ENCODE results near the gene SHC2.
"Not testable (repeated sequence)": the region's sequence is repeated elsewhere in the genome, so short reads cannot be mapped to it uniquely, and the experiment has no call there.

SHC2 gene

DNA sequence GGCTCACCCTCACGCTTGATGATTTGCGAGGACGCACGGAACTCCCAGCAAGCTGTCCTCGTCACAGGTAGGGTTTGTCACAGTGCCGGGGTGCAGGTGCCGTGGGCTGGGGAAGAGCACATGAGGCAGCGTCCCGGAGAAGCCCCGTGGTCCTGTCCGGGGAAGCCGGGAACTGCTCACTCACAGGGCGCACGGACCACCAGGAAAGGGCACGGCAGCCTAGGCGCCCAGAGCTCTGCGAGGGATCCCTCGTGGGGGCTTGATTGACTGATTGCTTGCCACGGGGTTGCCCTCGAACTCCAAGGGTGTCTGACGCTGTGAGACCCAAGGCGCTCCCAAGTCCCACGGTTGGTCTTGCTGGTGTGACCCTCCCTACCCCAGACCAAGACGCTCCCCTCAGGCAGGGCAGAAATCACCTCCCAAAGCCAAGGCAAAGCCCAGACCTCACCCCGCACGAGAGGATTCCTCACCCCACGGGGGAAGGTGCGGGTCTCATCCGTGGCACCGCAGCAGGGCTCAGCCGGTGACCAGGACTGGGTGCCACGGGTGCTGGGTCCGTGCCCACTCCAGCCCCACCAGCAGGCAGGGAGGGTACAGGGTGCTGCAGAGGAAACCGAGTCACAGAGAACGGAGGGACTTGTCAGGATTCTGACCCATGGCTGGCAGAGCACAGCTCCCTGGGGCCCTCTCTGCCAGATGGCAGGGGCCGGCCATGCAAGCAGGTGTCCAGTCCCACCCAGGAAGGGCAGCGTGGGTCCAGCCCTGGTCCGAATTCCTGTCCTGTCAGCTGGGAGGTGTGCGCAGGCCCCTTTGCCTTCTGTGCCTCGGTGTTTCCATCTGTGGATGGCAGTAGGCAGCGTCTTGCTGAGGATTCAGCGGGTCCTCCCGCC, 59.6 kb downstream of the SHC2 start:
- TF ChIP-seq, protein P1, sequence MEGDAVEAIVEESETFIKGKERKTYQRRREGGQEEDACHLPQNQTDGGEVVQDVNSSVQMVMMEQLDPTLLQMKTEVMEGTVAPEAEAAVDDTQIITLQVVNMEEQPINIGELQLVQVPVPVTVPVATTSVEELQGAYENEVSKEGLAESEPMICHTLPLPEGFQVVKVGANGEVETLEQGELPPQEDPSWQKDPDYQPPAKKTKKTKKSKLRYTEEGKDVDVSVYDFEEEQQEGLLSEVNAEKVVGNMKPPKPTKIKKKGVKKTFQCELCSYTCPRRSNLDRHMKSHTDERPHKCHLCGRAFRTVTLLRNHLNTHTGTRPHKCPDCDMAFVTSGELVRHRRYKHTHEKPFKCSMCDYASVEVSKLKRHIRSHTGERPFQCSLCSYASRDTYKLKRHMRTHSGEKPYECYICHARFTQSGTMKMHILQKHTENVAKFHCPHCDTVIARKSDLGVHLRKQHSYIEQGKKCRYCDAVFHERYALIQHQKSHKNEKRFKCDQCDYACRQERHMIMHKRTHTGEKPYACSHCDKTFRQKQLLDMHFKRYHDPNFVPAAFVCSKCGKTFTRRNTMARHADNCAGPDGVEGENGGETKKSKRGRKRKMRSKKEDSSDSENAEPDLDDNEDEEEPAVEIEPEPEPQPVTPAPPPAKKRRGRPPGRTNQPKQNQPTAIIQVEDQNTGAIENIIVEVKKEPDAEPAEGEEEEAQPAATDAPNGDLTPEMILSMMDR (IDR thresholded peaks at IDR 0.05; ENCODE audit: insufficient read depth, low read depth, low read length, missing control alignments) = no peak
- no peak for DNase-seq (ENCODE audit: low read depth)
- no peak overlapping the region for H3K4me3 ChIP-seq (ENCODE audit: low read depth, low read length)

DNA sequence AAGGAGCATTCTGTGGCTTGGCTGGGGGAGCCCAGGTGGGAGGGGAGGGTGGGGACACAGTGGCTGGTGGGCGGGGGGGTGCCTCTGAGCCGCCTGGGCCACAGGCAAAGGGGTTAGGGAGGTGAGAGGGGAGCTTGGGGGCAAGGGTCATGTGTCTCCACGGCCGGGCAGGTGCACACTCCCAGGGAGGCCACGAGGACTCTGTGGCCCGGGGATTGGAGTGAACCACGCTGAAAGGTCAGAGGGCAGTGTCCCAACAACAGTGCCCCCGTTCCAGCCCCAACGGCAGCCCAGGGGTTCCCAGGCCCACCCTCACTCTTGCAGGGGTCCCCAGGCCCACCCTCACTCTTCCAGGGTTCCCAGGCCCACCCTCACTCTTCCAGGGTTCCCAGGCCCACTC, 61.5 kb downstream of the SHC2 start:
- no peak for DNase-seq (ENCODE audit: low read depth)
- no peak overlapping the region for H3K4me3 ChIP-seq (ENCODE audit: low read depth, low read length)
- TF ChIP-seq, protein P1 (IDR thresholded peaks at IDR 0.05; ENCODE audit: insufficient read depth, low read depth, low read length, missing control alignments) = no peak

DNA sequence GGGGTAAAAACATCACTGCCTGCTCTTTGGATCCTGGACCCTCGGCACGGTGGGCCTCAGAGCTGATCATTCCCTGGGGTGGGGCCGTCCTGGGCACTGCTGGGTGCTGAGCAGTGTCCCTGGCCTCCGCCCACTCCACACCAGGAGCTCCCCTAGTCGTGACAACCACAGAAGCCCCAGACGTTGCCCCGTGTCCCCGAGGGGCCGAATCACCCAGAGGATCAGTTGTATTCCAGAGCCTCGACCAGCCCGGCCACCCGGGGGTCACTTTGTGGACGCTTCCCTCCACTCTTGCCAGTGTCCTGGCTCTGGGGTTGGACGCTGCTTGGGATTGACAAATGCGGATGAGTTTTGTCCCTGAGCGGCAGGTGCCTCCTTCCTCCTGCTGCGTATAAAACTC, 62.1 kb downstream of the SHC2 start:
- TF ChIP-seq, protein P1 (IDR thresholded peaks at IDR 0.05; ENCODE audit: insufficient read depth, low read depth, low read length, missing control alignments) = no peak
- H3K4me3 ChIP-seq (ENCODE audit: low read depth, low read length) = no peak overlapping the region
- no peak for DNase-seq (ENCODE audit: low read depth)

DNA sequence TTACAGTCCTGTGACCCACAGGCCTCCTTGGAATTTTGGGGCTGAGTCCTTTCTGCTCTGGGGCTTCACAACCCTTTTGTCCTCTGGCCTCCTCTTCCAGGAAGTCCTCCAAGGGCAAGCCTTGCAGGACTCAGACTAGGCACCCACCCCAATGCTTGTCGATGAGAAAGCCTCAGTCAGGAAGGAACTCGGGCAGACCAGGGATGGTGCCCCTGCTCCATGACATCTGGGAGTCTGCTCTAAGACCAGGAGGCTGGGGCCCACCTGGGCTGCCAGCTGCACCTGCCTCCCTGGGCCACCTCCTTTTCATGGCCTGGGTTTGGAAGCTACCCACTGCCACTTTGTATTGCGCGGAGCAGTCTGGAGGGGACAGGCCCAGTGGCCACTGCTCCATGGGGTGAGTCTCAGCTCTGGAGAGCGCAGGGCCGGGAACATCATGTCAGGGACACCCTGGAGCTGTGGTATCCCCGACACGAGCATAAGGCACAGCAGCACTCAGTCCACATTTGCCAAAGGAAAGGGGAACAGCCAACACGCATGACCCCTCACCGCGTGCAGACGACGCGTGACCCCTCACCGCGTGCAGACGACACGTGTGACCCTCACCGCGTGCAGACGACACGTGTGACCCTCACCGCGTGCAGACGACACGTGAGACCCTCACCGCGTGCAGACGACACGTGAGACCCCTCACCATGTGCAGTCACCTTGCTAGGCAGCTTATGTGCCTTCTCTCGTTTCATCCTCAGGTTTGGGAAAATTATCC, 62.7 kb downstream of the SHC2 start:
- DNase-seq (ENCODE audit: low read depth) = no peak
- TF ChIP-seq, protein P1 (IDR thresholded peaks at IDR 0.05; ENCODE audit: insufficient read depth, low read depth, low read length, missing control alignments) = no peak
- no peak overlapping the region for H3K4me3 ChIP-seq (ENCODE audit: low read depth, low read length)

DNA sequence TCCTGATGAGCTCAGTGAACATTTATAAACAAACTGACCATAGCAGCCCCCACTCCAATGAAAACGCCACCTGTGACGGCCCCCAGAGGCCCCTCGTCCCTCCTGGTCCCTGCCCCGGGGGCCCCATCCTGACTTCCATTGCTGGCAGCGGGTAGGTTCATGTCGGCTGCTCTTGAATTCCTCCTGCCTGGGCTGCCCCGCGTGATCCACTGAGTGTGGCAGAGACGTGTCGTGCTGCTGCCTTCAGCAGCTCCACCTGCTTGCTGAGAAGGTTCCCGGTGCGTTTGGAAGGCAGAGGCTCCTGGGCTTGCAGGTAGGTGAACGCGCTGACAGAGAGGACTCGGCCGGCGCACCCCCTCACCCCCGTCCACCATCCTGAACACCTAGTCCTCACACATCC, 63.5 kb downstream of the SHC2 start:
- TF ChIP-seq, protein P1 (IDR thresholded peaks at IDR 0.05; ENCODE audit: insufficient read depth, low read depth, low read length, missing control alignments) = no peak
- H3K4me3 ChIP-seq (ENCODE audit: low read depth, low read length) = no peak overlapping the region
- no peak for DNase-seq (ENCODE audit: low read depth)

DNA sequence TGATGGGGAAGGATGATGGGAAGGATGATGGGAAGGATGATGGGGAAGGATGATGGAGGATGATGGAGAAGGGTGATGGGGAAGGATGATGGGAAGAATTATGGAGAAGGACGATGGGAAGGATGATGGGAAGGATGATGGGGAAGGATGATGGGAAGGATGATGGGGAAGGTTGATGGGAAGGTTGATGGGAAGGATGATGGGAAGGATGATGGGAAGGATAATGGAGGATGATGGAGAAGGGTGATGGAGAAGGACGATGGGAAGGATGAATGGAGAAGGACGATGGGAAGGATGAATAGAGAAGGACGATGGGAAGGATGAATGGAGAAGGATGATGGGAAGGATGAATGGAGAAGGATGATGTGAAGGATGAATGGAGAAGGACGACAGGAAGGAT, 65.4 kb downstream of the SHC2 start:
- TF ChIP-seq, protein P1 (IDR thresholded peaks at IDR 0.05; ENCODE audit: insufficient read depth, low read depth, low read length, missing control alignments) = no peak
- H3K4me3 ChIP-seq (ENCODE audit: low read depth, low read length) = no peak overlapping the region
- no peak for DNase-seq (ENCODE audit: low read depth)

DNA sequence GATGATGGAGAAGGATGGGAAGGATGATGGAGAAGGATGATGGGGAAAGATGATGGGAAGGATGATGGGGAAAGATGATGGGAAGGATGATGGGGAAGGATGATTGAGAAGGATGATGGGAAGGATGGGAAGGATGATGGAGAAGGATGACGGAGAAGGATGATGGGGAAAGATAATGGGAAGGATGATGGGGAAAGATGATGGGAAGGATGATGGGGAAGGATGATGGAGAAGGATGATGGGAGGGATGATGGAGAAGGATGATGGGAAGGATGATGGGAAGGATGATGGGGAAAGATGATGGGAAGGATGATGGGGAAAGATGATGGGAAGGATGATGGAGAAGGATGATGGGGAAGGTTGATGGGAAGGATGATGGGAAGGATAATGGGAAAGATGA, 66.0 kb downstream of the SHC2 start:
- H3K4me3 ChIP-seq (ENCODE audit: low read depth, low read length); DNase-seq (ENCODE audit: low read depth): not testable (repeated sequence)

DNA sequence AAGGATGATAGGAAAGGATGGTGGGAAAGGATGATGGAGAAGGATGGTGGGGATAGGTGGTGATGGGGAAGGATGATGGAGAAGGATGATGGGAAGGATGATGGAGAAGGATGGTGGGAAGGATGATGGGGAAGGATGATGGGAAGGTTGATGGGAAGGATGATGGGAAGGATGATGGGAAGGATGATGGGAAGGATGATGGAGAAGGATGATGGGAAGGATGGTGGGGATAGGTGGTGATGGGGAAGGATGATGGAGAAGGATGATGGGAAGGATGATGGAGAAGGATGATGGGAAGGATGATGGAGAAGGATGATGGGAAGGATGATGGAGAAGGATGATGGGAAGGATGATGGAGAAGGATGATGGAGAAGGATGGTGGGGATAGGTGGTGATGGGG, 67.3 kb downstream of the SHC2 start:
- DNase-seq (ENCODE audit: low read depth); H3K4me3 ChIP-seq (ENCODE audit: low read depth, low read length): not testable (repeated sequence)

Measured in GM12865 (cell line).